SKM-1 (cell line): Measurements from ENCODE around the gene UBE4B.

Source experiments
- DNase-seq: peaks from one replicate; lab custom pipeline; 2025; ENCODE audit not compliant: unreplicated experiment; lab: John Stamatoyannopoulos, UW

The UBE4B gene

GRCh38 chr1:10033359-10033845 lies 644 bp downstream of the UBE4B start:
- no peak for DNase-seq

- no peak for DNase-seq
These were observed 10.0 kb downstream of the UBE4B start for GRCh38 chr1:10042746-10043145.

DNA sequence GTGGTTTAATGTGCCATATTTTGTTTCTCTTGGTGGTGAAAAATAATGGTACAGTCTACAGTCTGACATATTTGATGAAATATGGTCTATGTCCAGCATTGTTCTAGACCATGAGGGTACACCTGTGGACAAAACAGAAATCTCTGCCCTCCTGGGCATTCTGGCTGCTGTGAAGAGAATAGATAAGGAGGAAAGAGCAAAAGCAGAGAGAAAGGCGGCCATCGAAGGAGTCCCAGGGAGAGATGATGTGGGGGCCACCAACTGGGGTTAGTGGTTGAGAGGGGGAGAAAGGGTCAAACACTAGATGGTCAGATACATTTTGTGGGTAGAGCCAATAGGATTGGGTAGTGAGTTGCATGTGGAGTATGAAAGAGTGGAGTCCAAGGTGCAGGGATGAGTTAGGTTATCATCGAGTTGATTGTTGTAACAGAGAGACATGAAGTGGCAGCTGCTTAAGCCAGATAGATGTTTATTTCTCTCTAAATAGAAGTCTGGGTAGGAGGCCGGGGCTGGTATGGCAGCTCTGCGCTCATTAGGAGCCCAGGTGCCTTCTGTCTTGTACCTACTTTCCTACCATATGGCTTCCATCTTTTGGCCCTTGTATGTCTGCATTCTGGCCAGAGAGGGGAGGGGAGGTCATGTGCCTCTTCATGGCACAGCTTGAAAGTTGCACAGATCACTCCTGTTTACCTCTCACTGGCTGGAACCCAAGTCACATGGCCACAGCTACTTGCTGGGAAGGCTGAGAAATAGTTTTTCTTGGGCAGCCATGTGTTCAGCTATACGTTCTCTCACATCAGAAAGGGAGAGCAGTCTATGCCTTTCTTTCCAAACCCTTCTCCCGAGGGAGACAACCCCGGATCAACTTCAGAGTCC lies 13.0 kb downstream of the UBE4B start:
- no peak for DNase-seq

- no peak for DNase-seq
These were observed 13.8 kb downstream of the UBE4B start for GRCh38 chr1:10046356-10047085.

GRCh38 chr1:10048601-10049000 lies 15.8 kb downstream of the UBE4B start:
- DNase-seq = no peak

GRCh38 chr1:10050611-10051010 lies 17.9 kb downstream of the UBE4B start:
- DNase-seq = no peak

DNA sequence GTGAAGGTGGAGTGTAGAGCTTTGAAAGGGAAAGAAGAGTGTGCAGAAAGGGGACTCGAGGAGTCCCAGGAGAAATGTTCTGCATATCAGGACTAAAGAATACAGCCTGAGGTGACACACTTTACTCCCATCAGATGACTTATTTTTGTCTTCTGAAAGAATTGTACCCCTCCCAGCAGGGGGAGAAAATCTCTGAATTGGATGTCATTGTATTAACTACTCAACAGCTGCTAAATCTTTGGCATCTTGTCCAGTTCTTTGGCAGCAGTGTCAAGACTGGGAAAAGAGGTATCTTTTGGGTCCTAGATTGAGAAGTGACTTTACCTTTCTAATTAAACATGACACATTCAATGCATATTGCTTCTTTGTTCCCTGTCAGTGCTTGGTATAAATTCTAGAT lies 18.9 kb downstream of the UBE4B start:
- no peak for DNase-seq

GRCh38 chr1:10052347-10052746 lies 19.6 kb downstream of the UBE4B start:
- no peak for DNase-seq

- no peak for DNase-seq
These were observed 21.7 kb downstream of the UBE4B start for GRCh38 chr1:10054465-10054864.

- no peak for DNase-seq
These were observed 23.8 kb downstream of the UBE4B start for GRCh38 chr1:10056599-10056987.

- DNase-seq = no peak
These were observed 24.6 kb downstream of the UBE4B start for GRCh38 chr1:10057343-10057742.

DNA sequence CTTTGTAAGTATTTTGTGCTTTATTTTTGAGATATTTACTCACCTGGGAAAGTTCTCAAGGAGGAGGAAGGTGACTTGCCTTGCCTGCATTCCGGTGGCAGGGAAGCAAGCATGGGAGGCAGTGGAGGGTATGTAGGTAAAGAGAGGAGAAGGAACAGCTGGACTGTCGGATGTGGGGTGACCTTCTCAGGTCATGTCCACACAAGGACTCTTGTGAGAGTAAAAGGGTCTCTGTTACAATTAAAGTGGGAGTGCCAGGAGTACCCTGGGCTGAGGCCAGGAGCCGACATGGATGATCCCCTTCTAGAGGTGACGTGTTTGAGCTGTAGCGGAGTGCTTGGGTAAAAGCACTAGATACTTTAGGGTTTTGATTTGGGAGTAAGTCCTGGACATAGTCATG lies 25.0 kb downstream of the UBE4B start:
- no peak for DNase-seq

DNA sequence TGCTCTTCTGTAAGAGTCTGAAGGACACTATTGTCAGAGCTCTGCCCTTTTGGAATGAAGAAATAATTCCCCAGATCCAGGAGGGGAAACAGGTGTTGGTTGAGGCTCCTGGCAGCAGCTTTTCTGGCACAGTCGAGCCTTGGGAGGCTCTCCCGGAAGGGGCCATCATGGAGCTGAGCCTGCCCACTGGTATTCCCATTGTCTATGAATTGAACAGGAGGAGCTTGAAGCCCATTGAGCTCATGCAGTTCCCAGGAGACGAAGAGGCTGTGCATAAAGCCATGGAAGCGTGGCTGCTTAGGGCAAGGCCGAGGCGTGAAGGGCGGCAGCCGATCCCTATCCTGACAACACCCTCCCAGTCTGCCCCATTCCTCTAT lies 26.6 kb downstream of the UBE4B start:
- no peak for DNase-seq

DNA sequence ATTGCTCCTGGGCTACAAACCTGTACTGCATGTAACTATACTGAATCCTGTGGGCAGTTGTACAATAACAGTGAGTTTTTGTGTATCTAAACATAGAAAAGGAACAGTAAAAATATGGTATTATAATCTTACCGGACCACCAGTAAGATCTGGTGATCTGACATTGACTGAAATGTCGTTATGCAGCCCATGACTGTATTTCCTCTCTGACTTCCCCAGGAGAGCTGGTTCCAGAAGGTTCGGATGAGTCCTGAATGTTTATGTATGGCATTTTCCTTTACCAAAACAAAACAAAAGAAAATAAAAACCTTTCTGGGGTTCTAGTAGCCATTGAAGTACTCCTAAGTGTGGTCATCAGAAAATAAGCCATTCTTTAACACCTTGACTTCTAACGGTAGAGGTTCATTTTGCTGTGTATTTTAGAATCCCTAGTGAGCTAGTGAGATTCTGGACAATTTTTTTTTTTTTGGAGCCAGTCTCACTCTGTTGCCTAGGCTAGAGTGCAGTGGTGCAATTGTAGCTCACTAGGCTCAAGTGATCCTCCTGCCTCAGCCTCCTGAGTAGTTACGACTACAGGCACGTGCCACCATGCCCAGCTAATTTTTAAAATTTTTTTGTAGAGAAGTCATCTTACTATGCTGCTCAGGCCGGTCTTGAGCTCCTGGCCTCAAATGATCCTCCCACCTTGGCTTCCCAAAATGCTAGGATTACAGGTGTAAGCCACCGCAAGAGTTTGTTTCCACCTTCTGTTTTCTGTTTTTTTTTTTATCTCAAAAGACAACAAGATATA lies 27.7 kb downstream of the UBE4B start:
- DNase-seq = no peak

- DNase-seq = no peak
These were observed 28.5 kb downstream of the UBE4B start for GRCh38 chr1:10061276-10061675.

DNA sequence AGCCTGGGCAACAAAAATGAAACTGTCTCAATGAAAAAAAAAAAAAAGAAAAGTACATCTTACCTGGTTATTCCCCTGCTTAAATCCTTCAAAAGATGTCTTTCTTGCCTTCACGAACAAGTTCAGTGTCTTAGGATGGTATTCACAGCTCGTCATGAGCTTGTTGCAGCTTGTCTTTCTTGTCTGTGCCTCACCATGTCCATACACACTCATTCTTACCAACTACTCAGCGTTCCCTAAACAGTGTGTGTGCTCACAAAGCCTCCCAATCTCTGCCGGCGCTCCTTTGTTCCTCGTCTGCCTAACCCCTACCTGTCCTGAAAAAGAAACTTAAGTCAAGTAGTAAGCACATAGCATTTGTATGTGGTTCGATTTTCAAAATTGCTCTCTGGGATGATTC lies 31.1 kb downstream of the UBE4B start:
- no peak for DNase-seq

GRCh38 chr1:10064416-10065343 lies 31.9 kb downstream of the UBE4B start:
- no peak for DNase-seq

GRCh38 chr1:10065344-10065685 lies 32.6 kb downstream of the UBE4B start:
- DNase-seq = no peak

DNA sequence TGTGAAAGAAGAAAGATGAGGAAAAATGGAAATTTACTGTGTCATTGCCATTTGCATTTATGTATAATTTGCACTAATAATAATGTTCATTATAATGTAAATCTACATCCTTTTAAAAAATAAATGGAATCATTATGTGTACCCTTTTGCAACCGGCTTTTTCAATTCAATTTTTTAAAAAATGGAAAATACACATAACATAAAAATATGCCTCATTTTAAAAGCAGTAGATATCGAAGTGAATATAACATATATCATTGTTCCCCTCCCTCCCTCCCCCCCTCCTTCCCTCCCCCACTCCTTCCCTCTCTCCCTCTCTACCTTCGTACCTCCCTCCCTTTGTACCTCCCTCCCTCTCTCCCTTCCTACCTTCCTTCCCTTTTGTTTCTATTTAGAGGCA lies 33.0 kb downstream of the UBE4B start:
- no peak for DNase-seq

DNA sequence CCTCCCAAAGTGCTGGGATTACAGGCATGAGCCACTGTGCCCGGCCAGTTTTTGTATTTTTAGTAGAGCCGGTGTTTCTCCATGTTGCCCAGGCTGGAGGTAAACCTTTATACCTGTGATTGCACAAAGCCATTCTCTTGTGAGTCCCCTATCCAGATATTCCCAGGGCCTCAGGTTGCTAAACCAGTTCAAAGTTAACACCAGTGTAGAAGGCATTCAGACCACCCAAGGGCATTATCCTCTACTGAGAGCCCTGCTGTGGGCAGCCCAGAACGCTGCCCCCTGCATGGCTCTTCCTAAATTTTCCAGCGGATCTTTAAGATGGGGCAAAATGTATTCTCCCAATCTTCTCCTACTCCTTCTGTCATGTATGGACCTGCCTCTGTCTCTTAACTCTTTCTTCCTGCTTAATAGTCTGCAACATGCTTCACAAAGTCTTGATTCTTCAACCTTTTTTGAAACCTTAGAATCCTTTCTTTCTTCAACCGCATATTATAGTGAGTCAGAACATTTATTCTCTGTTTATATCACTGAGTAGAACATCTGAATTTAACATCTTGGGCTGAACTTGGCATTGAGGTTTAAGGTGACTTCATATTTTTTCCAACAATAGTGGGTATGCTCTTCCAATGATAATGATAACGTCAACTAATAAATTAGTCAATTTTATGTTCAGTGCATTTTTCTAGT lies 36.0 kb downstream of the UBE4B start:
- DNase-seq = no peak
